T-helper 2 cell treated with Interferon-gamma antibody and Interleukin-4, amounts not matched to agents 5 μg/mL and 100 μg/mL, for 36 hours (primary cell): ENCODE data around the gene MRPS23.

Experiments
- DNase-seq: peaks from one replicate; pipeline ENCODE4 v3.0.0; 2021; ENCODE audit warnings: low spot score
- H3K27ac Mint-ChIP-seq: one replicate; pipeline ENCODE4 v1.8.0; 2021; ENCODE audit warnings: mild to moderate bottlenecking, mixed read lengths
- H3K27me3 Mint-ChIP-seq: one replicate; pipeline ENCODE4 v1.8.0; 2021; ENCODE audit warnings: low read depth, mixed read lengths
- H3K36me3 Mint-ChIP-seq: one replicate; pipeline ENCODE4 v1.8.0; 2021; ENCODE audit warnings: low read depth, mixed read lengths
- H3K4me1 Mint-ChIP-seq: one replicate; pipeline ENCODE4 v1.8.0; 2021; ENCODE audit warnings: low read depth, mixed read lengths
- H3K4me3 Mint-ChIP-seq: one replicate; pipeline ENCODE4 v1.8.0; 2022; ENCODE audit warnings: mild to moderate bottlenecking, moderate library complexity, mixed read lengths
- H3K9me3 Mint-ChIP-seq: one replicate; pipeline ENCODE4 v1.8.0; 2021; ENCODE audit warnings: mixed read lengths

MRPS23 gene

DNA sequence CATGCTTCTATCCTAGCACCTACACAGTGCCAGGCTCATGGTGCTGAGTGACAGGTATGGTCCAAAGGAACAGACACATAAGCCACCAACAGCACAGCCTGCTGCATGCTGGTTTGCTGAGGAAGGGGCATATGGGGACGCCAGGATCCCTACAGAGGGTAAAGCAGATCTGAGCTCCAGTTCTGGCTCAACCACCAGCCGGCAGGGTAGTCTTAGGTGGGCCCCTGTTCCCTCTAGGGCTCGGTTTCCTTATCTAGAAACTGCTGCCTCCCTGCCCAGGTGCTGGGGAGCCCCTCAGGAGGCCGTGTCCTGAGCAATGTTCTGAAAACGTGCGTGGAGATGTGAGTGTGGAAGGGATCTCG, 24.2 kb upstream of the MRPS23 start:
- H3K36me3 Mint-ChIP-seq: no peaks in the 10 kb centered on the region
- H3K4me1 Mint-ChIP-seq: peaks cover 2% of the 10 kb centered on the region
- peaks cover 9% of the 10 kb centered on the region for H3K27me3 Mint-ChIP-seq
- no peak for DNase-seq
- H3K9me3 Mint-ChIP-seq: no peaks in the 10 kb centered on the region
- H3K27ac Mint-ChIP-seq: no peak overlapping the region
- no peak overlapping the region for H3K4me3 Mint-ChIP-seq

DNA sequence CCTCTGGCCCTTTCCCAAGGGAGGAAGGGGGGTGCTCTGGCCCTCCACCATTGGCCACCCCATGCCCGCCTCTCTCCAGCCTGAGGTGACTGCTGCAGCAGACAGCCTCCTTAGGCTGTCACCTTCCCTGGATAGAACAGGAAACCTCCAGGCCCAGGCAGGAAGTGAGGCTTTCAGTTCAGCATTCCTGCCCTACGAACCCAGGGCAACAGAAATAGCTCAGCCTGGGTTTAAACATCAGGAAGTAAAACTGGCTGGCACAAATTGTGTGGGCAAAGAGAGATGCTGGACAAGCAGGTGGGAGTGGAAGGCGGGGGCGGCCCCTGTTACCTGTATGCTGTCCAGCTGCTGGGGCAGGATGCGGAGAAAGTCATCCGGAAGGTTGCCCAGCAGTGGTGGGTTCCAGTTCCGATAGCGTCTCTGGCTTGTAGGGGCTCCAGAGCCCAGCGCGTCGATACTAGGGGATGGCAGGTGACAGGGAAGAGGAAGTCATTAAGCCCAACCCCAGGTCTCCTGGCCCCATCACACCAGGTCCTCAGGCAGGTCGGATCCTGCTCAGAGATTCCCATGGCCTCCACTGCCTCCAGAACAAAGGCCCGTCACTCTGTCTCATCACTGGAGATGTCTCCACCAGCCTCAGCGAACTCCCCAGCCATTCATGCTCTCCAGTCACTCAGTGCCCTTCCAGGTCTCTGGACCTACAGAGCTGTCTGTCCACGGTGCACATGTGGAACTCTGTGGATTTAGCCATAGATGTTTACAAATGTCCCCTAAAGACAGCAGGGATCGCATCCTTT, 23.6 kb upstream of the MRPS23 start:
- Mint-ChIP-seq H3K36me3 (no peaks in the 10 kb centered on the region), H3K4me1 (peaks cover 5% of the 10 kb centered on the region), H3K4me3 (no peak overlapping the region), H3K9me3 (no peaks in the 10 kb centered on the region), H3K27ac (no peak overlapping the region), H3K27me3 (peaks cover 9% of the 10 kb centered on the region)
- no peak for DNase-seq

DNA sequence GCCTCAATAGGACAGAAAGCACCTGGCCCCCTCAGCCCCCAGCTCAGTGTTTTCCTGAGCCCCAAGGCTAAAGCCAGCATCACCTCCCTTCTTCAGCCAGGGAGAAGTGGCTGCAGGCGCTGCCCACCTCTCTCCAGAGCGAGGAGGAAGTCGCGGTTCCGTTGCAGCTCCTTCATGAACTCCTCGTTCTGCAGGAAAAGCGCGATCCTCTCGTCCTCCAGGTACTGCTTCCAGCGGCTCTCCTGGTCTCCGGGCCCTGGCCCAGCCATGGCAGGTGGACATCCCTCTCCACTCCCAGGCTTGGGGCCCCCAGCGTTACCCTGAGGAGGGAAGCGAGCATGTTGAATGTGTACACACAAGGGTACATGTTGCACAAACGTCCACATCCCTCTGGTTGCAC, 22.7 kb upstream of the MRPS23 start:
- H3K9me3 Mint-ChIP-seq: no peaks in the 10 kb centered on the region
- H3K4me3 Mint-ChIP-seq: no peak overlapping the region
- peaks cover 8% of the 10 kb centered on the region for H3K4me1 Mint-ChIP-seq
- DNase-seq: no peak
- H3K27ac Mint-ChIP-seq: no peak overlapping the region
- H3K36me3 Mint-ChIP-seq: no peaks in the 10 kb centered on the region
- peaks cover 9% of the 10 kb centered on the region for H3K27me3 Mint-ChIP-seq

DNA sequence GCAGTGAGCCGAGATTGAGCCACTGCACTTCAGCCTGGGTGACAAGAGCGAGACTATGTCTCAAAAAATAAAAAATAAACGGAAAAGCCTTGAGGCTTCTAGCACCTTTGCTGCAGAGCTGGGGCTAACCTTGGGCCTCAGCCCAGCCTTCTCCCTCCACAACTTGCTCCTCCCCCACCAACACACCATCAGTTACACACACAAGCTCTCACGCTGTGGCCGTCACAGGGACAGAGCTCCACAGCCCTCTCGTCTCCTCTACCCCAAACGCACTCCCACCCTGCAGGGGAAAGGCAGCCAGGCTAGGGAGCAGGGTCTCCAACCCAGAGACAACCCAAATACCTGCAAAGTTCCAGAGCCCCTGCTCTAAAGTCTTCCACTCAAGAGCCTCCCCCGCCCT, 22.0 kb upstream of the MRPS23 start:
- no peak overlapping the region for H3K4me3 Mint-ChIP-seq
- no peak overlapping the region for H3K27ac Mint-ChIP-seq
- peaks cover 9% of the 10 kb centered on the region for H3K27me3 Mint-ChIP-seq
- no peaks in the 10 kb centered on the region for H3K9me3 Mint-ChIP-seq
- no peaks in the 10 kb centered on the region for H3K36me3 Mint-ChIP-seq
- no peak for DNase-seq
- H3K4me1 Mint-ChIP-seq: peaks cover 8% of the 10 kb centered on the region

DNA sequence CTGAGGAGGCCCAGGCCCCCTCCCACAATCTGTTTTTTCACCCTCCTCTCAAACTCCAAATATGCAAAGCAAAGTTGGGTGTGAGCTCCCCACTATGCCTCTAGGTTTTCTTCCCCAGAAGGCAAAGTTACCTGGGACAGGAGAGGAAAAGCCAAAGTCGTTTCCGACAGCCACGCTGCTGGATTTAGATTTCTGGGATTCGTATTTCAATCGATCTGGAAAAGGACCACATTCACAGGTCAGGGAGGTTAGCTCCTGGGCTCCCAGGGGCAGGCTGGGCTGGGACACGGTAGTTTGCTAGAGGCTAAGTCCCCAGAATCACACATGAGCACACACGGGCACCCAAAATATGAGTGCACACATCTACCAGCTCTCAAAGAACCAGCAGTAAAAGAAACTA, 21.3 kb upstream of the MRPS23 start:
- H3K4me1 Mint-ChIP-seq: peaks cover 8% of the 10 kb centered on the region
- no peak overlapping the region for H3K27ac Mint-ChIP-seq
- H3K9me3 Mint-ChIP-seq: no peaks in the 10 kb centered on the region
- H3K36me3 Mint-ChIP-seq: no peaks in the 10 kb centered on the region
- peaks cover 7% of the 10 kb centered on the region for H3K27me3 Mint-ChIP-seq
- no peak overlapping the region for H3K4me3 Mint-ChIP-seq
- no peak for DNase-seq

DNA sequence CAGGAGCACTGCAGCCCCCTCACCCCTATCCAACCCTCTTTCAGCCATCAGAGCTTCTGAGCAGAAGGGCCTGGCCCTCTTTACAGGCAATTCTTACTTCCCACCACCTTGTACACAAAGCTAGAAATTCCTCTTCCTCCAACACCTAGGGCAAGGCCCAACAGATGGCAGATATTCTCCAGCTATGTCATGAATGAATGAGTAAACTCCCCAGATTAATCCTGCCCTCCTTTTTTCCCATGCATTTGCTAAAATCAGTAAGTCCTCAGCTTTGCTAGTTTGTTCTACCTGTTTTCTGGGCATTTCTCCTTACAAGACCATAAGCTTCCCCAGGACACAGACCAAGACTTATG, 20.4 kb upstream of the MRPS23 start:
- Mint-ChIP-seq H3K36me3 (no peaks in the 10 kb centered on the region), H3K9me3 (no peaks in the 10 kb centered on the region), H3K4me3 (no peak overlapping the region), H3K27me3 (peaks cover 6% of the 10 kb centered on the region), H3K27ac (no peak overlapping the region), H3K4me1 (peaks cover 8% of the 10 kb centered on the region)
- DNase-seq: no peak

DNA sequence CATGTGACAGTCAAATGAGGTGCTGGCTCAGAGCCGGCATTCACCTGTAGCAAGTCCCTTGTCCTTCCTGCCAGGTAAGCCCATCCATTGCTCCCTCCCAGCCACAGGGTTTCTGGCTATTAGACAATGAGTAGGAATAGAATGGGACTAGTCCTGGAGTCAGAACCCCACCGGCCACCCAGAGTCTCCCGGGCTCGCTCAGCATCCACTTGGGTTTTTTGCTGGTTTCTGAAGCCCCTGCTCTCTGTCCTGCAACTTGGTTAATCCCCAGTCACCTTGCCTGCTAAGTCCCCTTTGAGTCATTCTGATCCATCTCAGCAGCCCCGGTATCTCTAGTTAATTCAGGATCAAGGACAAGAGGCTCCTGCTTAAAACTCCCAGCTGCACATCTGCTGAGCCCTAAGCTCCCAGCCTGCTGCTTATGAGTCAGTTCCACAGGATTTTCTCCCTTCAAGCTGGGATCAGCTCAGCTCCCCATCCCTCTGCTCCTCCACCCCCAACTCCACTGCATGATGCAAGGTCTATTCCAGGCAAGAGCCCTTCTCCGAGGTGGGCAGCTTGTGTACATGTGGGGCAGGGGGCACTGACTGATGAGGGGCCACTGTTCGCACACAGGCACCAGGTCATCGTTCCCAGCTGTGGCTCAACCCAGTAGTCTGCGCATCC, 19.9 kb upstream of the MRPS23 start:
- H3K4me1 Mint-ChIP-seq: peaks cover 8% of the 10 kb centered on the region
- H3K27ac Mint-ChIP-seq: no peak overlapping the region
- no peak for DNase-seq
- no peaks in the 10 kb centered on the region for H3K9me3 Mint-ChIP-seq
- no peak overlapping the region for H3K4me3 Mint-ChIP-seq
- H3K27me3 Mint-ChIP-seq: peaks cover 6% of the 10 kb centered on the region
- no peaks in the 10 kb centered on the region for H3K36me3 Mint-ChIP-seq

DNA sequence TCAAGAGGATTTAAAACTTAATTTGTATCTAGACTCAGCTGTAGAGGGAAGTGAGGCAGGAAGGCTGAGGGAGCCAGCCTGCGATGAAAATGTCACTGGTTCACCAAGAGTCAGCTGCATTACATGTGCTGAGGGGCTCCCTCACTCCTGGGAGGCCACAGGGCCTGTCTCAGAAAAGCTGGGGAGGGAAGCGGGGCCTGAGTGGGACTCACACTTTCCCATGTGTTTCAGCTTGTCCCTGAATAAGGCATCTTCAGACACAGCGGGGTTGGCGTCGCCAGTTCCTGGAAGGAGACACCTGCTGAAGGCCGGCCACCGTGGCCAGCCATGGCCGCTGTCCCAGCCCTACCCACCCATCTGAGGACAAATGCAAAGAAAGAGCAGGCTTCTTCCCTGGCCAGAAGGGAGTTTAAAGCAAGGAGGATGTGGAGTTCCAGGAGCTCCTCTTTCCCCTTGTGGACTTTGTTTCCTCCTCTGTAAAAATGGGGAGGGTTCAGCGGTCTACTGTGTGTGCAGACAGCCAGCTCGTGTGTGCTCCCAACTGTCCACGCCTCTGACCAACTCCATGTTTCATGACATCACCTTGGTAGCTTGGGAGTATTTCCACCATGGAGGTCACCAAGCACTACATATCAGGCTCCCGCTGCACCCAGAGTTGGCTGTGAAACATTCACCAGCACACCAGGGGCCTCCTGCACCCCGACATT, 19.2 kb upstream of the MRPS23 start:
- Mint-ChIP-seq H3K36me3 (no peaks in the 10 kb centered on the region), H3K4me1 (peaks cover 7% of the 10 kb centered on the region), H3K27me3 (peaks cover 11% of the 10 kb centered on the region), H3K4me3 (no peak overlapping the region), H3K9me3 (no peaks in the 10 kb centered on the region), H3K27ac (no peak overlapping the region)
- DNase-seq: no peak

DNA sequence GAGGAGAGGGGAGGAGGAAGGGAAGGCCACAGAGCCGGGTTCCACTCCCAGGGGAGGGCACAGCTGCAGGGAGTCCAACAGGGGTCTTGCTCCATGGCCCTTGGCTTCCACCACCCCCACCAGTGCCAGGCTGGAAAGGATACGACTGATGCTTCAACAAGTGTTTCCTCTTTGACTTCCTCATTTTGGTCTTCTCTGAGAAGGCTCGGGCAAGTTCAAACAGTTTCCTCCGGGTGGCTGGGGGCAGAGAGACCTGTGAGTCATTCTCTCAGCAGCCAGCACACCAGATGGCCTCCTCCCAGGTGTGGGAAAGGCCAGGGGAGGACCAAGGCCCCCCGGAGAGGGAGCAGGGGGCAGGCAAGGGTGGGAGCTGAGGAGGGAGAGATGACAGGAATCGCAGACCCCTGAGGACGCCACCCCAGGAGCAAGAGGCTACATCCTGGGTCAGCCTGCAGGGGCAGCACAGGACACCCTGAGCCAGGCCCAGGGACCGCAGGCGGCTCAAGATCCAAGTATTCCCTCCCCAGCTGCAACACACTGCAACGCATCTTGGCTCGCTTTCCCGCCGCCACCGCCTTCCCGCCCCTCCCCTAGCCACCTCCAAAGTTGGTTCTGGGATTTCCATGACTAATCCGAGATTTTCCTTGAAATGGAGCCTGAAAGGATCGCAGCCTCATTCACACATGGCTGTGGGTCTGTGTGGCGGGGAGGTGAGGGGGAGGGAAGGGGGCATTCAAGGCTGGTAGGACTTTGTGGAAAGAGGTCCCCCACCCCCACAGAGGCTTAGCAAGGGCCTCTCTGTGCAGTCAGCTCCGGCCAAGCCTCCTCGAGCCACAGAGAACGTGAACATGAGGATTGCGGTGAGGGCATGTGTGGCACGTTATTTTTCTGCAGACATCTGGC, 18.4 kb upstream of the MRPS23 start:
- DNase-seq: no peak
- peaks cover 15% of the 10 kb centered on the region for H3K27me3 Mint-ChIP-seq
- H3K27ac Mint-ChIP-seq: peak overlapping the region; percentile 63
- H3K4me3 Mint-ChIP-seq: no peak overlapping the region
- peaks cover 7% of the 10 kb centered on the region for H3K4me1 Mint-ChIP-seq
- no peaks in the 10 kb centered on the region for H3K9me3 Mint-ChIP-seq
- no peaks in the 10 kb centered on the region for H3K36me3 Mint-ChIP-seq

DNA sequence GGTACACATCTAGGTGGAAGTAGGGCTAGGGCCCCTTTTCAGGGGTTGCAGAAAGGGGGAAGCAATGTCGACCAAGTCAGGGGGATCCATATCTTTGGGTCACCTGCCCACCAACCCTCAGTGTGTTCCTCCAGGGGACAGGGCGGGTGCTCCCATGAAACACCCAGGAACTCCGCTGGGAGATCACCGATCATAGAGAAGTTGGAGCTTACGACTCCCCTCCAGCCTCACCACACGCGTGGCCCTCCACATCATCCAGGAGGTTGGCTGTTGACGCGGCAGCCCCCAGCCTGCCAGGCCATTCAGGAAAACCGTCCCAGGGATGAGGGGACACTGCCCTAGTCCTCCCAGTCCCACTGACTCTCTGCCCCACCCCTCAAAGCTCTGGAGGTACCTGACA, 17.3 kb upstream of the MRPS23 start:
- Mint-ChIP-seq H3K36me3 (no peaks in the 10 kb centered on the region), H3K27me3 (peaks cover 19% of the 10 kb centered on the region), H3K27ac (no peak overlapping the region), H3K4me1 (peaks cover 7% of the 10 kb centered on the region), H3K4me3 (no peak overlapping the region), H3K9me3 (no peaks in the 10 kb centered on the region)
- no peak for DNase-seq

DNA sequence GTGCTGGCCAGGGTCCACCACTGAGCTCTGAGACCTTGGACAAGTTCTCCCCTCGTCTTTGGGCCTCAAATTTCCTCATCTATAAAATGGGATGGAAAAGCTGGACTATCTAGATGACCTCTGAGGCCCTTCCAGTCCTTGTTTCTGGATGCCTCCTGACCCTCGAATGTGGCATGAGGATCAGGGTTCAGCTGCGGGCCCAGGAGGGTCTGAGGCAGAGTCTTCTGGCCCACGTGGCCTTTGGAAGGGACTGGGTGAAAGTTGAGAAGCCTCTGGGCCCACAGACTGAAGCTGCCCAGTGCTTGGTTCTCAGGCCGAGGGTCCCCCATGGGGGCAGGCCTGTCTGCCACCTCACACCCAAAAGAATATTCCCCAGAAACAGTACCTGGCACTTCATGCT, 16.9 kb upstream of the MRPS23 start:
- H3K4me3 Mint-ChIP-seq: no peak overlapping the region
- H3K9me3 Mint-ChIP-seq: no peaks in the 10 kb centered on the region
- H3K4me1 Mint-ChIP-seq: peaks cover 7% of the 10 kb centered on the region
- peaks cover 21% of the 10 kb centered on the region for H3K27me3 Mint-ChIP-seq
- no peaks in the 10 kb centered on the region for H3K36me3 Mint-ChIP-seq
- H3K27ac Mint-ChIP-seq: no peak overlapping the region
- DNase-seq: no peak

DNA sequence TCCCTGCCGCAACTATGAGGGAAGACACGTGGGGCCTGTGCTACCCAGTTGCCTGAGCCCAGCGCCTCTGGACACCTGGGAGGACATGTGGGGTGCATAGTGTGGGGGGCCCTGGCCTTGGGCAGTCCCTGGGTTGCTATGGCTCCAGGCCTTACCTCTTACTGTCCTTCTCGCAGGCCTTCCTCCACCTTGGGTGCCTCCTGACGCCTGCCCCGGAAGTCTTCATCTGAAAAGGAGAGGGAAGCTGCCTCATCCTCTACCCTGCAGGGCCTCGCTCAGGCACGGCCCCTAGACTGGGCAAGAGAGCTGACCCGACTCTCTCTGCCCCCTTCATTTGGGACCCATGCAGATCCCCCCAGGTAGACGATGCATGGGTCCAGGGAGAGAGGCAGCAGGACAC, 16.5 kb upstream of the MRPS23 start:
- no peak overlapping the region for H3K4me3 Mint-ChIP-seq
- DNase-seq: no peak
- H3K4me1 Mint-ChIP-seq: peaks cover 7% of the 10 kb centered on the region
- H3K9me3 Mint-ChIP-seq: no peaks in the 10 kb centered on the region
- H3K27ac Mint-ChIP-seq: no peak overlapping the region
- H3K27me3 Mint-ChIP-seq: peaks cover 23% of the 10 kb centered on the region
- H3K36me3 Mint-ChIP-seq: no peaks in the 10 kb centered on the region

DNA sequence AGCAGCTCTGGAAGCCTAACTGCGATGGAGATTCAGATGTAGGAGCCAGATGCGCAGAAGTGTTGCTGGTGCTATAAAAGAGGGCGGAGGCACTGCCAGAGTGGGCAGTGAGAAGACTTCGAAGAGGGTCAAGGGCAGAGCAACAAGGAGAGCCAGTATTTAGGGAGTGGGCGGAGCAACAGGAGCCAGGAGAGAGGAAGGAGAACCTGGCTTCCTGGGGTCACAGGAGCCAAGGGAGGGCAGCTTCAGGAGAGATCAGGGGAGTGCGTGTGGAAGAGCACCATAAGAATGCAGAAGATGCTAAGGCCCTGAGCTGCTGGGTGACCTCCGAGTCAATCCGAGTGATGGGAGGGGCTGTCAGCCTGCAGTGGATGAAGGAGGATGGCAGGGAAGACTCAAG, 14.4 kb upstream of the MRPS23 start:
- Mint-ChIP-seq H3K9me3 (no peaks in the 10 kb centered on the region), H3K27me3 (peaks cover 35% of the 10 kb centered on the region), H3K4me3 (no peak overlapping the region), H3K27ac (no peak overlapping the region), H3K36me3 (no peaks in the 10 kb centered on the region), H3K4me1 (peaks cover 14% of the 10 kb centered on the region)
- DNase-seq: no peak
